WTC11 (cell line): ENCODE results near the gene IL13RA1. TPM values are rescaled to one million over a fixed set of nuclear protein-coding genes. Genes with fewer than 3 reads are reported as not detected.

ENCODE experiments used
- ATAC-seq: fragments of 200-7000 bp; cut with Tn5 transposase; 2 replicates; pipeline ENCODE4 v1.10.0; 2021; ENCODE audit warnings: mild to moderate bottlenecking, moderate library complexity
- CTCF ChIA-PET: fragments of 300-600 bp; sonication (Branson Sonifier 250); formaldehyde crosslinking; loops from one replicate; lab custom pipeline; 2021; ENCODE audit warnings: antibody characterized with exemption; lab: Charles Lee
- POLR2A ChIA-PET: fragments of 350-600 bp; sonication (Branson Sonifier 250); formaldehyde crosslinking; loops from one replicate; lab custom pipeline; 2021; ENCODE audit warnings: antibody characterized with exemption; lab: Charles Lee
- DNase-seq: peaks from one replicate; pipeline ENCODE4 v3.0.0; 2021; ENCODE audit warnings: low spot score
- H3K27ac Mint-ChIP-seq: 2 replicates; pipeline ENCODE4 v1.8.0; 2021; ENCODE audit warnings: mixed read lengths
- H3K27me3 Mint-ChIP-seq: 2 replicates; pipeline ENCODE4 v1.8.0; 2021; ENCODE audit warnings: low read depth, mild to moderate bottlenecking, moderate library complexity, mixed read lengths
- H3K36me3 Mint-ChIP-seq: 2 replicates; pipeline ENCODE4 v1.8.0; 2021; ENCODE audit warnings: mixed read lengths
- H3K4me1 Mint-ChIP-seq: 2 replicates; pipeline ENCODE4 v1.8.0; 2022; ENCODE audit warnings: mixed read lengths
- H3K4me3 Mint-ChIP-seq: 2 replicates; pipeline ENCODE4 v1.8.0; 2021; ENCODE audit warnings: mild to moderate bottlenecking, moderate library complexity, mixed read lengths
- H3K9me3 Mint-ChIP-seq: 2 replicates; pipeline ENCODE4 v1.8.0; 2021; ENCODE audit warnings: mixed read lengths
- CREB1 ChIP-seq: sonication (generic); formaldehyde crosslinking; IDR thresholded peaks from 2 replicates; pipeline ENCODE4 v1.8.0; 2023; ENCODE audit warnings: mild to moderate bottlenecking, missing genetic modification reagents
- ESRRA ChIP-seq: sonication (generic); formaldehyde crosslinking; IDR thresholded peaks from 2 replicates; pipeline ENCODE4 v1.8.1; 2022; ENCODE audit warnings: mild to moderate bottlenecking, missing genetic modification reagents, borderline replicate concordance
- ETV6 ChIP-seq: sonication (generic); formaldehyde crosslinking; IDR thresholded peaks from 2 replicates; pipeline ENCODE4 v1.8.1; 2022; ENCODE audit warnings: mild to moderate bottlenecking, missing genetic modification reagents
- FOXK1 ChIP-seq: sonication (generic); formaldehyde crosslinking; IDR thresholded peaks from 2 replicates; pipeline ENCODE4 v1.8.0; 2022; ENCODE audit warnings: mild to moderate bottlenecking, moderate library complexity, missing genetic modification reagents
- FOXP1 ChIP-seq: sonication (generic); formaldehyde crosslinking; IDR thresholded peaks from 2 replicates; pipeline ENCODE4 v1.8.0; 2022; ENCODE audit warnings: missing genetic modification reagents, mild to moderate bottlenecking, moderate library complexity, borderline replicate concordance
- GTF2I ChIP-seq: fragments of 250-450 bp; sonication (Bioruptor Pico); conservative IDR thresholded peaks from 2 replicates; pipeline ENCODE4 v1.4.0; 2021; ENCODE audit warnings: mild to moderate bottlenecking
- JAZF1 ChIP-seq: fragments of 250-450 bp; sonication (Bioruptor Pico); IDR thresholded peaks from 2 replicates; pipeline ENCODE4 v1.9.0; 2021; ENCODE audit warnings: moderate library complexity, mild to moderate bottlenecking, inconsistent platforms
- NFE2L1 ChIP-seq: sonication (generic); formaldehyde crosslinking; IDR thresholded peaks from 2 replicates; pipeline ENCODE4 v1.8.1; 2023; ENCODE audit warnings: missing genetic modification reagents
- RELA ChIP-seq: sonication (generic); formaldehyde crosslinking; IDR thresholded peaks from 2 replicates; pipeline ENCODE4 v1.8.1; 2022; ENCODE audit warnings: missing genetic modification reagents, mild to moderate bottlenecking, borderline replicate concordance
- SOX15 ChIP-seq: fragments of 250-450 bp; sonication (Bioruptor Pico); IDR thresholded peaks from 2 replicates; pipeline ENCODE4 v1.9.0; 2021; ENCODE audit warnings: mild to moderate bottlenecking
- TCF7 ChIP-seq: sonication (generic); formaldehyde crosslinking; IDR thresholded peaks from 2 replicates; pipeline ENCODE4 v1.8.0; 2022; ENCODE audit warnings: mild to moderate bottlenecking, low read depth, missing genetic modification reagents, moderate library complexity
- TP53 ChIP-seq: sonication (generic); formaldehyde crosslinking; IDR thresholded peaks from 2 replicates; pipeline ENCODE4 v1.8.1; 2023; ENCODE audit warnings: mild to moderate bottlenecking, missing genetic modification reagents
- ZNF138 ChIP-seq: sonication (generic); formaldehyde crosslinking; conservative IDR thresholded peaks from 2 replicates; pipeline ENCODE4 v1.8.1; 2022; ENCODE audit warnings: mild to moderate bottlenecking, moderate library complexity, missing genetic modification reagents
- ZNF219 ChIP-seq: sonication (generic); formaldehyde crosslinking; IDR thresholded peaks from 2 replicates; pipeline ENCODE4 v1.8.0; 2023; ENCODE audit warnings: missing genetic modification reagents, mild to moderate bottlenecking, borderline replicate concordance
- ZNF423 ChIP-seq: fragments of 250-450 bp; sonication (Bioruptor Pico); IDR thresholded peaks from 2 replicates; pipeline ENCODE4 v2.1.2; 2022; ENCODE audit warnings: mild to moderate bottlenecking, moderate library complexity
- ZNF671 ChIP-seq: fragments of 250-450 bp; sonication (Bioruptor Pico); IDR thresholded peaks from 2 replicates; pipeline ENCODE4 v1.8.0; 2021; ENCODE audit warnings: mild to moderate bottlenecking
- total RNA-seq: library from RNA; stranded (reverse); gene quantifications from 3 replicates; pipeline ENCODE4 v1.2.3, GENCODE V29; 2021
- TF ChIP-seq, protein P1 (sequence below): sonication (generic); formaldehyde crosslinking; IDR thresholded peaks from 2 replicates; pipeline ENCODE4 v1.8.0; 2022; ENCODE audit warnings: mild to moderate bottlenecking, missing genetic modification reagents
- TF ChIP-seq, protein P2 (sequence below): sonication (generic); formaldehyde crosslinking; IDR thresholded peaks from 2 replicates; pipeline ENCODE4 v1.8.1; 2023; ENCODE audit warnings: mild to moderate bottlenecking, missing genetic modification reagents
- TF ChIP-seq, protein P3 (sequence below): sonication (generic); formaldehyde crosslinking; conservative IDR thresholded peaks from 2 replicates; pipeline ENCODE4 v1.8.1; 2022; ENCODE audit warnings: mild to moderate bottlenecking, missing genetic modification reagents
- TF ChIP-seq, protein P4 (sequence below): fragments of 250-450 bp; sonication (Bioruptor Pico); IDR thresholded peaks from 2 replicates; pipeline ENCODE4 v1.9.0; 2021; ENCODE audit warnings: mild to moderate bottlenecking
- TF ChIP-seq, protein P5 (sequence below): sonication (generic); formaldehyde crosslinking; IDR thresholded peaks from 2 replicates; pipeline ENCODE4 v1.8.1; 2023; ENCODE audit warnings: mild to moderate bottlenecking, moderate library complexity, missing genetic modification reagents
- TF ChIP-seq, protein P6 (sequence below): sonication (generic); formaldehyde crosslinking; IDR thresholded peaks from 2 replicates; pipeline ENCODE4 v1.8.1; 2023; ENCODE audit warnings: mild to moderate bottlenecking, missing genetic modification reagents, borderline replicate concordance
- TF ChIP-seq, protein P7 (sequence below): fragments of 200-600 bp; IDR thresholded peaks from 2 replicates; pipeline ENCODE4 v1.8.0; 2022; ENCODE audit warnings: antibody characterized with exemption
- TF ChIP-seq, protein P8 (sequence below): fragments of 250-450 bp; sonication (Bioruptor Pico); IDR thresholded peaks from 2 replicates; pipeline ENCODE4 v1.8.0; 2021; ENCODE audit warnings: mild to moderate bottlenecking

The IL13RA1 gene
- total RNA-seq, 1 experiment from 2014 or later, result 11.1 TPM

DNA sequence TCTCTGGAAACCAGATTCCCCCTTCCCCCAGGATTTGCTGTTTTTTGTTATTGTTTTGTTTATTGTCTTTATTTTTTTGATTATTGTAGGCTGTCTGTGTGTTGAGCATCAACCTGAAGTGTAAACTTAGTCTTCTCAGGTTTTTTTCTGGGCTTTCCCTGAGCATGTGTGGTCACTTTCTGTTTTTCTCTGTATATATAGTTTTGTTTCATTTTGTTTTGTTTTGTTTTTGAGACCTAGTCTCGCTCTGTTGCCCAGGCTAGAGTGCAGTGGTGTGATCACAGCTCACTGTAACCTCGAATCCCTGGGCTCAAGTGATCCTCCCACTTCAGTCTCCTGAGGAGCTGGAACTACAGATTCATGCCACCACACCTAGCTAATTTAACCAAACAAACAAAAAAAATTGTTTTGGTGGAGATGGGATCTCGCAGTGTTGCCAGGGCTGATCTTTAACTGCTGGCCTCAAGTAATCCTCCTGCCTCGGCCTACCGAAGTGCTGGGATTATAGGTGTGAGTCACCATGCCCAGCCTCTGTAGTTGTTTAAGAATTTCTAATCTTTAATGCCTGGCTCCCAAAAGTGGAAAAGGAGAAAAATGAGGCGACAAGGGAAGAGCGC is 9.1 kb downstream of the IL13RA1 start:
- no peak overlapping the region for H3K27ac Mint-ChIP-seq
- H3K9me3 Mint-ChIP-seq, result peaks cover 7% of the 10 kb centered on the region; the same call in 1 of the 2 replicates
- POLR2A ChIA-PET, result no interaction called here
- DNase-seq, result no peak
- TF ChIP-seq JAZF1 (CRISPR knock-in tag) (no peak), ESRRA (CRISPR knock-in tag) (no peak), ZNF219 (CRISPR knock-in tag) (no peak), TCF7 (CRISPR knock-in tag) (no peak), CREB1 (CRISPR knock-in tag) (no peak), SOX15 (no peak), FOXK1 (no peak), ZNF671 (CRISPR knock-in tag) (no peak)
- TF ChIP-seq, protein P1, sequence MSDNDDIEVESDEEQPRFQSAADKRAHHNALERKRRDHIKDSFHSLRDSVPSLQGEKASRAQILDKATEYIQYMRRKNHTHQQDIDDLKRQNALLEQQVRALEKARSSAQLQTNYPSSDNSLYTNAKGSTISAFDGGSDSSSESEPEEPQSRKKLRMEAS (CRISPR knock-in tag), result no peak
- TF ChIP-seq, protein P2, sequence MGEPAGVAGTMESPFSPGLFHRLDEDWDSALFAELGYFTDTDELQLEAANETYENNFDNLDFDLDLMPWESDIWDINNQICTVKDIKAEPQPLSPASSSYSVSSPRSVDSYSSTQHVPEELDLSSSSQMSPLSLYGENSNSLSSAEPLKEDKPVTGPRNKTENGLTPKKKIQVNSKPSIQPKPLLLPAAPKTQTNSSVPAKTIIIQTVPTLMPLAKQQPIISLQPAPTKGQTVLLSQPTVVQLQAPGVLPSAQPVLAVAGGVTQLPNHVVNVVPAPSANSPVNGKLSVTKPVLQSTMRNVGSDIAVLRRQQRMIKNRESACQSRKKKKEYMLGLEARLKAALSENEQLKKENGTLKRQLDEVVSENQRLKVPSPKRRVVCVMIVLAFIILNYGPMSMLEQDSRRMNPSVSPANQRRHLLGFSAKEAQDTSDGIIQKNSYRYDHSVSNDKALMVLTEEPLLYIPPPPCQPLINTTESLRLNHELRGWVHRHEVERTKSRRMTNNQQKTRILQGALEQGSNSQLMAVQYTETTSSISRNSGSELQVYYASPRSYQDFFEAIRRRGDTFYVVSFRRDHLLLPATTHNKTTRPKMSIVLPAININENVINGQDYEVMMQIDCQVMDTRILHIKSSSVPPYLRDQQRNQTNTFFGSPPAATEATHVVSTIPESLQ (CRISPR knock-in tag), result no peak
- TF ChIP-seq, protein P3, sequence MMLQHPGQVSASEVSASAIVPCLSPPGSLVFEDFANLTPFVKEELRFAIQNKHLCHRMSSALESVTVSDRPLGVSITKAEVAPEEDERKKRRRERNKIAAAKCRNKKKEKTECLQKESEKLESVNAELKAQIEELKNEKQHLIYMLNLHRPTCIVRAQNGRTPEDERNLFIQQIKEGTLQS (CRISPR knock-in tag), result no peak
- TF ChIP-seq, all 79 proteins: peak for 0
- H3K4me1 Mint-ChIP-seq, result peaks cover 2% of the 10 kb centered on the region; the same call in 1 of the 2 replicates
- no peak overlapping the region for H3K4me3 Mint-ChIP-seq
- ATAC-seq, result no peak
- peaks cover 3% of the 10 kb centered on the region; the same call in 1 of the 2 replicates for H3K36me3 Mint-ChIP-seq
- H3K27me3 Mint-ChIP-seq, result peaks cover 6% of the 10 kb centered on the region
- CTCF ChIA-PET, result no interaction called here

DNA sequence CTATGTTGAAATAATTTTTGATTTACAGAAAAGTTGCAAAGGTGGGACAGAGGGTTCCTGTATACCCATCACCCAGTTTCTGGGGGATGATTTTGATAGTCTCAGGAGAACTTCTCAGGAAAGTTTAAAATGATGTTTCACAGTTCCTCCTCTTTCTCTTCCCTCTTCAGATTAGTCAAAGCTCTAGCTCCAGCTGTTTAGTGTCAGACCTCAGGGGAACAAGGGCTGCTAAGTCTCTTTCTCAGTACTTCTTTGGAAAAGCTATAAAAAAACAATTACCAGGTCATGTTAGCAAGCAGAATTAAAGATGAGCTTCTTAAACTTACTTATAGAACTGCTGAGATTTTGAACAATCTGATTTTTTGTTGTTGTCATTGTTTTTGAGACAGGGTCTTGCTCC is 12.2 kb downstream of the IL13RA1 start:
- no peak for ATAC-seq

More for the DNA sequence above, 12.2 kb downstream of the IL13RA1 start:
- H3K9me3 Mint-ChIP-seq, result peaks cover 4% of the 10 kb centered on the region; the same call in 1 of the 2 replicates
- DNase-seq, result no peak
- no peak overlapping the region for H3K27ac Mint-ChIP-seq
- CTCF ChIA-PET, result no interaction called here
- peaks cover 18% of the 10 kb centered on the region for H3K27me3 Mint-ChIP-seq
- peaks cover 14% of the 10 kb centered on the region for H3K4me1 Mint-ChIP-seq
- H3K4me3 Mint-ChIP-seq, result no peak overlapping the region
- H3K36me3 Mint-ChIP-seq, result peaks cover 3% of the 10 kb centered on the region; the same call in 1 of the 2 replicates
- TF ChIP-seq CREB1 (CRISPR knock-in tag) (no peak), NFE2L1 (CRISPR knock-in tag) (no peak), ZNF138 (no peak), ESRRA (CRISPR knock-in tag) (no peak), GTF2I (CRISPR knock-in tag) (no peak), FOXK1 (no peak), RELA (CRISPR knock-in tag) (no peak), ZNF219 (CRISPR knock-in tag) (no peak), ZNF423 (no peak), ETV6 (CRISPR knock-in tag) (no peak), TP53 (no peak), FOXP1 (no peak)
- TF ChIP-seq, protein P4, sequence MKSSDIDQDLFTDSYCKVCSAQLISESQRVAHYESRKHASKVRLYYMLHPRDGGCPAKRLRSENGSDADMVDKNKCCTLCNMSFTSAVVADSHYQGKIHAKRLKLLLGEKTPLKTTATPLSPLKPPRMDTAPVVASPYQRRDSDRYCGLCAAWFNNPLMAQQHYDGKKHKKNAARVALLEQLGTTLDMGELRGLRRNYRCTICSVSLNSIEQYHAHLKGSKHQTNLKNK, result no peak
- TF ChIP-seq, protein P5, sequence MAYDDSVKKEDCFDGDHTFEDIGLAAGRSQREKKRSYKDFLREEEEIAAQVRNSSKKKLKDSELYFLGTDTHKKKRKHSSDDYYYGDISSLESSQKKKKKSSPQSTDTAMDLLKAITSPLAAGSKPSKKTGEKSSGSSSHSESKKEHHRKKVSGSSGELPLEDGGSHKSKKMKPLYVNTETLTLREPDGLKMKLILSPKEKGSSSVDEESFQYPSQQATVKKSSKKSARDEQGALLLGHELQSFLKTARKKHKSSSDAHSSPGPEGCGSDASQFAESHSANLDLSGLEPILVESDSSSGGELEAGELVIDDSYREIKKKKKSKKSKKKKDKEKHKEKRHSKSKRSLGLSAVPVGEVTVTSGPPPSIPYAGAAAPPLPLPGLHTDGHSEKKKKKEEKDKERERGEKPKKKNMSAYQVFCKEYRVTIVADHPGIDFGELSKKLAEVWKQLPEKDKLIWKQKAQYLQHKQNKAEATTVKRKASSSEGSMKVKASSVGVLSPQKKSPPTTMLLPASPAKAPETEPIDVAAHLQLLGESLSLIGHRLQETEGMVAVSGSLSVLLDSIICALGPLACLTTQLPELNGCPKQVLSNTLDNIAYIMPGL (CRISPR knock-in tag), result no peak
- TF ChIP-seq, protein P6, sequence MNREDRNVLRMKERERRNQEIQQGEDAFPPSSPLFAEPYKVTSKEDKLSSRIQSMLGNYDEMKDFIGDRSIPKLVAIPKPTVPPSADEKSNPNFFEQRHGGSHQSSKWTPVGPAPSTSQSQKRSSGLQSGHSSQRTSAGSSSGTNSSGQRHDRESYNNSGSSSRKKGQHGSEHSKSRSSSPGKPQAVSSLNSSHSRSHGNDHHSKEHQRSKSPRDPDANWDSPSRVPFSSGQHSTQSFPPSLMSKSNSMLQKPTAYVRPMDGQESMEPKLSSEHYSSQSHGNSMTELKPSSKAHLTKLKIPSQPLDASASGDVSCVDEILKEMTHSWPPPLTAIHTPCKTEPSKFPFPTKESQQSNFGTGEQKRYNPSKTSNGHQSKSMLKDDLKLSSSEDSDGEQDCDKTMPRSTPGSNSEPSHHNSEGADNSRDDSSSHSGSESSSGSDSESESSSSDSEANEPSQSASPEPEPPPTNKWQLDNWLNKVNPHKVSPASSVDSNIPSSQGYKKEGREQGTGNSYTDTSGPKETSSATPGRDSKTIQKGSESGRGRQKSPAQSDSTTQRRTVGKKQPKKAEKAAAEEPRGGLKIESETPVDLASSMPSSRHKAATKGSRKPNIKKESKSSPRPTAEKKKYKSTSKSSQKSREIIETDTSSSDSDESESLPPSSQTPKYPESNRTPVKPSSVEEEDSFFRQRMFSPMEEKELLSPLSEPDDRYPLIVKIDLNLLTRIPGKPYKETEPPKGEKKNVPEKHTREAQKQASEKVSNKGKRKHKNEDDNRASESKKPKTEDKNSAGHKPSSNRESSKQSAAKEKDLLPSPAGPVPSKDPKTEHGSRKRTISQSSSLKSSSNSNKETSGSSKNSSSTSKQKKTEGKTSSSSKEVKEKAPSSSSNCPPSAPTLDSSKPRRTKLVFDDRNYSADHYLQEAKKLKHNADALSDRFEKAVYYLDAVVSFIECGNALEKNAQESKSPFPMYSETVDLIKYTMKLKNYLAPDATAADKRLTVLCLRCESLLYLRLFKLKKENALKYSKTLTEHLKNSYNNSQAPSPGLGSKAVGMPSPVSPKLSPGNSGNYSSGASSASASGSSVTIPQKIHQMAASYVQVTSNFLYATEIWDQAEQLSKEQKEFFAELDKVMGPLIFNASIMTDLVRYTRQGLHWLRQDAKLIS (CRISPR knock-in tag), result no peak
- TF ChIP-seq, protein P7, sequence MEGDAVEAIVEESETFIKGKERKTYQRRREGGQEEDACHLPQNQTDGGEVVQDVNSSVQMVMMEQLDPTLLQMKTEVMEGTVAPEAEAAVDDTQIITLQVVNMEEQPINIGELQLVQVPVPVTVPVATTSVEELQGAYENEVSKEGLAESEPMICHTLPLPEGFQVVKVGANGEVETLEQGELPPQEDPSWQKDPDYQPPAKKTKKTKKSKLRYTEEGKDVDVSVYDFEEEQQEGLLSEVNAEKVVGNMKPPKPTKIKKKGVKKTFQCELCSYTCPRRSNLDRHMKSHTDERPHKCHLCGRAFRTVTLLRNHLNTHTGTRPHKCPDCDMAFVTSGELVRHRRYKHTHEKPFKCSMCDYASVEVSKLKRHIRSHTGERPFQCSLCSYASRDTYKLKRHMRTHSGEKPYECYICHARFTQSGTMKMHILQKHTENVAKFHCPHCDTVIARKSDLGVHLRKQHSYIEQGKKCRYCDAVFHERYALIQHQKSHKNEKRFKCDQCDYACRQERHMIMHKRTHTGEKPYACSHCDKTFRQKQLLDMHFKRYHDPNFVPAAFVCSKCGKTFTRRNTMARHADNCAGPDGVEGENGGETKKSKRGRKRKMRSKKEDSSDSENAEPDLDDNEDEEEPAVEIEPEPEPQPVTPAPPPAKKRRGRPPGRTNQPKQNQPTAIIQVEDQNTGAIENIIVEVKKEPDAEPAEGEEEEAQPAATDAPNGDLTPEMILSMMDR, result no peak
- TF ChIP-seq, protein P8, sequence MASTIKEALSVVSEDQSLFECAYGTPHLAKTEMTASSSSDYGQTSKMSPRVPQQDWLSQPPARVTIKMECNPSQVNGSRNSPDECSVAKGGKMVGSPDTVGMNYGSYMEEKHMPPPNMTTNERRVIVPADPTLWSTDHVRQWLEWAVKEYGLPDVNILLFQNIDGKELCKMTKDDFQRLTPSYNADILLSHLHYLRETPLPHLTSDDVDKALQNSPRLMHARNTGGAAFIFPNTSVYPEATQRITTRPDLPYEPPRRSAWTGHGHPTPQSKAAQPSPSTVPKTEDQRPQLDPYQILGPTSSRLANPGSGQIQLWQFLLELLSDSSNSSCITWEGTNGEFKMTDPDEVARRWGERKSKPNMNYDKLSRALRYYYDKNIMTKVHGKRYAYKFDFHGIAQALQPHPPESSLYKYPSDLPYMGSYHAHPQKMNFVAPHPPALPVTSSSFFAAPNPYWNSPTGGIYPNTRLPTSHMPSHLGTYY (CRISPR knock-in tag), result no peak
- POLR2A ChIA-PET, result no interaction called here
